Upper lobe of left lung (tissue), 4 donors: ENCODE results near the gene FBL.

Experiments used
- EP300 ChIP-seq, 4 donors: sonication (generic); formaldehyde crosslinking; IDR thresholded peaks; one replicate each; pipeline ENCODE4 v1.5.1; 2017; ENCODE audit warnings: antibody characterized with exemption in 4 of 4, control low read depth in 2 of 4
- POLR2A ChIP-seq, 4 donors: fragments of 450-650 bp; IDR thresholded peaks; one replicate each; pipeline ENCODE4 v1.5.1; 2016 to 2017; ENCODE audit warnings: antibody characterized with exemption in 4 of 4, mild to moderate bottlenecking in 2 of 4
- POLR2AphosphoS5 ChIP-seq, 2 donors: sonication (generic); formaldehyde crosslinking; IDR thresholded peaks; one replicate each; pipeline ENCODE4 v1.5.1; 2017; ENCODE audit warnings: antibody characterized with exemption in 2 of 2
- TF ChIP-seq, protein P1 (sequence below), 6 experiments: fragments of 450-650 bp in 4 of 6; fragments of 200-600 bp in 2 of 6; sonication (generic) in 2 of 6; IDR thresholded peaks; one replicate each; pipeline ENCODE4 v1.5.1; 2016 to 2019; ENCODE audit warnings: antibody characterized with exemption in 6 of 6

GRCh38 chr19:39871362-39871761 is 25.2 kb upstream of the FBL start:
- TF ChIP-seq, protein P1, sequence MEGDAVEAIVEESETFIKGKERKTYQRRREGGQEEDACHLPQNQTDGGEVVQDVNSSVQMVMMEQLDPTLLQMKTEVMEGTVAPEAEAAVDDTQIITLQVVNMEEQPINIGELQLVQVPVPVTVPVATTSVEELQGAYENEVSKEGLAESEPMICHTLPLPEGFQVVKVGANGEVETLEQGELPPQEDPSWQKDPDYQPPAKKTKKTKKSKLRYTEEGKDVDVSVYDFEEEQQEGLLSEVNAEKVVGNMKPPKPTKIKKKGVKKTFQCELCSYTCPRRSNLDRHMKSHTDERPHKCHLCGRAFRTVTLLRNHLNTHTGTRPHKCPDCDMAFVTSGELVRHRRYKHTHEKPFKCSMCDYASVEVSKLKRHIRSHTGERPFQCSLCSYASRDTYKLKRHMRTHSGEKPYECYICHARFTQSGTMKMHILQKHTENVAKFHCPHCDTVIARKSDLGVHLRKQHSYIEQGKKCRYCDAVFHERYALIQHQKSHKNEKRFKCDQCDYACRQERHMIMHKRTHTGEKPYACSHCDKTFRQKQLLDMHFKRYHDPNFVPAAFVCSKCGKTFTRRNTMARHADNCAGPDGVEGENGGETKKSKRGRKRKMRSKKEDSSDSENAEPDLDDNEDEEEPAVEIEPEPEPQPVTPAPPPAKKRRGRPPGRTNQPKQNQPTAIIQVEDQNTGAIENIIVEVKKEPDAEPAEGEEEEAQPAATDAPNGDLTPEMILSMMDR (IDR thresholded peaks at IDR 0.05): no peak
- TF ChIP-seq POLR2AphosphoS5 (IDR thresholded peaks at IDR 0.05) (no peak), POLR2A (IDR thresholded peaks at IDR 0.05) (no peak), EP300 (IDR thresholded peaks at IDR 0.05) (no peak)
